Transverse colon (tissue), 4 donors: Measurements from ENCODE around the gene SBSN. TPM values are rescaled to one million over a fixed set of nuclear protein-coding genes. Genes with fewer than 3 reads are reported as not detected.

Experiments used
- DNase-seq: peaks from one replicate; pipeline ENCODE4 v3.0.0-alpha.2; 2019
- H3K27ac ChIP-seq, 4 donors: fragments of 200-600 bp; sonication (generic); 2 replicates each; pipeline ENCODE4 v1.5.1; 2016 to 2018; ENCODE audit warnings: inconsistent platforms in 4 of 4
- H3K27me3 ChIP-seq: fragments of 200-600 bp; sonication (generic); 2 replicates; pipeline ENCODE4 v1.5.1; 2017; ENCODE audit warnings: inconsistent platforms
- H3K36me3 ChIP-seq, 4 donors: fragments of 200-600 bp; sonication (generic); 2 replicates each; pipeline ENCODE4 v1.5.1; 2017 to 2019; ENCODE audit warnings: inconsistent platforms in 4 of 4
- H3K4me1 ChIP-seq, 4 donors: fragments of 200-600 bp; sonication (generic); 2 replicates each; pipeline ENCODE4 v1.5.1; 2017 to 2020; ENCODE audit warnings: inconsistent platforms in 4 of 4
- H3K4me3 ChIP-seq, 4 donors: fragments of 200-600 bp; sonication (generic); 1 replicate in 1 of 4; 2 replicates in 3 of 4; pipeline versions ENCODE4 v1.5.1 to v1.6.1; 2017 to 2019; ENCODE audit warnings: inconsistent platforms in 4 of 4
- H3K9me3 ChIP-seq, 2 donors: fragments of 200-600 bp; sonication (generic); 2 replicates each; pipeline ENCODE4 v1.5.1; 2017 to 2019; ENCODE audit warnings: inconsistent platforms in 2 of 2
- CTCF ChIP-seq, 5 experiments: fragments of 200-600 bp in 3 of 5; fragments of 450-650 bp in 2 of 5; sonication (generic) in 3 of 5; IDR thresholded peaks; 1 replicate in 2 of 5; 2 replicates in 3 of 5; pipeline ENCODE4 v1.5.1; 2016 to 2017; ENCODE audit warnings: antibody characterized with exemption in 5 of 5, inconsistent platforms in 3 of 5, mild to moderate bottlenecking in 2 of 5, moderate library complexity in 1 of 5
- EP300 ChIP-seq: sonication (generic); formaldehyde crosslinking; IDR thresholded peaks from one replicate; pipeline ENCODE4 v1.6.1; 2017; ENCODE audit warnings: antibody characterized with exemption, low read depth
- POLR2A ChIP-seq: fragments of 450-650 bp; IDR thresholded peaks from one replicate; pipeline ENCODE4 v1.6.1; 2016; ENCODE audit warnings: antibody characterized with exemption, mild to moderate bottlenecking, moderate library complexity
- POLR2AphosphoS5 ChIP-seq, 3 donors: sonication (generic); formaldehyde crosslinking; IDR thresholded peaks; one replicate each; pipeline ENCODE4 v1.6.1; 2016; ENCODE audit warnings: antibody characterized with exemption in 3 of 3
- WGBS, 2 donors: methylation state at CpG; one replicate each; pipeline ENCODE4 v1.1.5; 2018; ENCODE audit warnings: low coverage in 1 of 2; 5-methylcytosine and 5-hydroxymethylcytosine counted together
- in situ Hi-C, 4 donors: fragments of 200-750 bp; cut with MboI; loops; one replicate each; pipeline versions ENCODE4 v1.15.0 to v1.15.1; 2017; ENCODE audit warnings: low sequenced_read_pairs in 3 of 4, low pct_ligation_motif_present in 1 of 4, low pct_unique_long_range_greater_than_20kb in 1 of 4
- intact Hi-C: fragments of 100-400 bp; cut with DNase I; formaldehyde crosslinking; loops from one replicate; pipeline ENCODE4 v1.15.1; 2023; ENCODE audit warnings: low total_unique reads
- total RNA-seq, 4 donors: library from RNA; depleted of rRNA; stranded (reverse); fragments of >200 nt; gene quantifications; one replicate each; pipeline ENCODE4 v1.1.0, GENCODE V29; 2016

SBSN gene
- total RNA-seq, 4 donors from 2014 or later, result not detected

GRCh38 chr19:35498984-35499527 is 29.1 kb downstream of the SBSN start:
- Histone ChIP-seq H3K4me3 (no peak overlapping the region), H3K27ac (no peak overlapping the region), H3K9me3 (no peaks in the 10 kb centered on the region), H3K36me3 (no peaks in the 10 kb centered on the region), H3K27me3 (no peaks in the 10 kb centered on the region), H3K4me1 (peaks cover 0 to 7% (median 2%) of the 10 kb centered on the region in 4 donors)
- TF ChIP-seq POLR2A, result no peak
- TF ChIP-seq POLR2AphosphoS5 (IDR thresholded peaks at IDR 0.05), result no peak
- no peak for TF ChIP-seq EP300
- no peak for TF ChIP-seq CTCF (IDR thresholded peaks at IDR 0.05)
- WGBS, 2 donors, result 45 to 83% methylated on average over 3 to 9 of the region's 9 CpGs
- in situ Hi-C loops, result loop anchor here in 3 of 4 donors (10.0 kb wide), 2 partner anchors 144 to 154 kb away; partner anchors contain the start of genes FFAR3 (in 2 of the 3) and FFAR1 (in 1 of the 3)
- intact Hi-C loops, result loop anchor here (5.0 to 10.0 kb wide), 2 partner anchors 147 to 224 kb away; no protein-coding TSS in a partner anchor
- no peak for DNase-seq

- Histone ChIP-seq H3K9me3 (no peaks in the 10 kb centered on the region), H3K4me3 (no peak overlapping the region), H3K27ac (no peak overlapping the region), H3K4me1 (peaks cover 0 to 7% (median 2%) of the 10 kb centered on the region in 4 donors), H3K27me3 (no peaks in the 10 kb centered on the region), H3K36me3 (no peaks in the 10 kb centered on the region)
- DNase-seq, result no peak
- TF ChIP-seq POLR2A (no peak), CTCF (IDR thresholded peaks at IDR 0.05) (no peak), EP300 (no peak), POLR2AphosphoS5 (IDR thresholded peaks at IDR 0.05) (no peak)
- intact Hi-C loops, result loop anchor here (5.0 to 10.0 kb wide), 2 partner anchors 146 to 223 kb away; no protein-coding TSS in a partner anchor
- WGBS, 2 donors, result 17 to 72% methylated on average over 1 to 3 of the region's 3 CpGs
- in situ Hi-C loops, result loop anchor here in 3 of 4 donors (10.0 kb wide), 2 partner anchors 143 to 153 kb away; partner anchors contain the start of genes FFAR3 (in 2 of the 3) and FFAR1 (in 1 of the 3)
Measured at GRCh38 chr19:35498220-35498619, 29.9 kb downstream of the SBSN start.

- DNase-seq, result no peak
- WGBS, 2 donors, result 72 to 93% methylated on average over 3 to 14 of the region's 14 CpGs
- Histone ChIP-seq H3K27me3 (no peaks in the 10 kb centered on the region), H3K9me3 (no peaks in the 10 kb centered on the region), H3K36me3 (no peaks in the 10 kb centered on the region), H3K27ac (no peak overlapping the region), H3K4me3 (no peak overlapping the region), H3K4me1 (peaks cover 0 to 7% (median 2%) of the 10 kb centered on the region in 4 donors)
- intact Hi-C loops (loop anchor here (5.0 to 10.0 kb wide), 2 partner anchors 145 to 223 kb away; no protein-coding TSS in a partner anchor), in situ Hi-C loops (loop anchor here in 3 of 4 donors (10.0 kb wide), 2 partner anchors 143 to 153 kb away; partner anchors contain the start of genes FFAR3 (in 2 of the 3) and FFAR1 (in 1 of the 3))
- TF ChIP-seq POLR2AphosphoS5 (IDR thresholded peaks at IDR 0.05) (no peak), POLR2A (no peak), EP300 (no peak), CTCF (IDR thresholded peaks at IDR 0.05) (no peak)
Measured at GRCh38 chr19:35497406-35497805, 30.7 kb downstream of the SBSN start.
